Activated T-helper 17 cell treated with anti-CD3 and anti-CD28 coated beads, Interleukin-2, amount 50 U/mL, for 72 hours (primary cell): ENCODE measurements around the gene EMC9. TPM values are rescaled to one million over a fixed set of nuclear protein-coding genes. Genes with fewer than 3 reads are reported as not detected.

Source experiments
- ATAC-seq: fragments of 150-1000 bp; cut with Tn5 transposase; replicated peaks from 2 replicates; pipeline ENCODE4 v1.10.0; 2021; ENCODE audit warnings: mild to moderate bottlenecking, moderate library complexity
- H3K27ac Mint-ChIP-seq: one replicate; pipeline ENCODE4 v1.8.0; 2022; ENCODE audit warnings: mixed read lengths
- H3K27me3 Mint-ChIP-seq: one replicate; pipeline ENCODE4 v1.8.0; 2022; ENCODE audit warnings: mixed read lengths
- H3K36me3 Mint-ChIP-seq: one replicate; pipeline ENCODE4 v1.8.0; 2022; ENCODE audit warnings: low read depth, mild to moderate bottlenecking, mixed read lengths
- H3K4me1 Mint-ChIP-seq: one replicate; pipeline ENCODE4 v1.8.0; 2022; ENCODE audit warnings: mixed read lengths
- H3K4me3 Mint-ChIP-seq: one replicate; pipeline ENCODE4 v1.8.0; 2022; ENCODE audit warnings: mild to moderate bottlenecking, mixed read lengths
- H3K9me3 Mint-ChIP-seq: one replicate; pipeline ENCODE4 v1.8.0; 2022; ENCODE audit warnings: mixed read lengths
- total RNA-seq, 2 donors: library from RNA; stranded (reverse); gene quantifications; one replicate each; pipeline ENCODE4 v1.2.3, GENCODE V29; 2022

The EMC9 gene
- total RNA-seq, 2 donors from 2014 or later = 31.0 to 43.8 TPM

DNA sequence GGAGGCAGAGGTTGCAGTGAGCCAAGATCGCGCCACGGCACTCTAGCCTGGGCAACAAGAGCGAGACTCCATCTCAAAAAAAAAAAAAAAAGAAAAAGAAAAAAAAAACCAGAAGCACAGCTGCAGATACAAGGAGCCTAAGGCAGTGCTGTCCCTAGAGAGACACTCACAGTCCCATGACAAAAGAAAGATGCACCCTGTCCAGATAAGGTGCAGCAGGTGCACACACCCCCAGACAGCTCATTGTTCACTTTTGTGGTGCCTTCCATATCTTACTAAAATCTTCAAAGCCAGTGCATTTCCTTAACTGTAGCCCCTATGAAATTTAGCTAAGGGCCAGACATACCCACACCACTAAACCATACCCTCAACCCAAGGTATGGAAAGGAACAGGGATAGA, 19.0 kb downstream of the EMC9 start:
- no peak for ATAC-seq
- Mint-ChIP-seq H3K4me3 (no peak overlapping the region), H3K36me3 (peaks cover 70% of the 10 kb centered on the region), H3K4me1 (peaks cover 6% of the 10 kb centered on the region), H3K27me3 (no peaks in the 10 kb centered on the region), H3K9me3 (no peaks in the 10 kb centered on the region), H3K27ac (no peak overlapping the region)

GRCh38 chr14:24121210-24121609, 20.2 kb downstream of the EMC9 start:
- no peak overlapping the region for H3K27ac Mint-ChIP-seq
- no peak for ATAC-seq
- no peaks in the 10 kb centered on the region for H3K9me3 Mint-ChIP-seq
- no peak overlapping the region for H3K4me3 Mint-ChIP-seq
- H3K36me3 Mint-ChIP-seq = peaks cover 82% of the 10 kb centered on the region
- peaks cover 13% of the 10 kb centered on the region for H3K4me1 Mint-ChIP-seq
- H3K27me3 Mint-ChIP-seq = no peaks in the 10 kb centered on the region

- ATAC-seq = no peak
- H3K27ac Mint-ChIP-seq = peak overlapping the region; percentile 64
These were observed 21.7 kb downstream of the EMC9 start for GRCh38 chr14:24119691-24120090.

DNA sequence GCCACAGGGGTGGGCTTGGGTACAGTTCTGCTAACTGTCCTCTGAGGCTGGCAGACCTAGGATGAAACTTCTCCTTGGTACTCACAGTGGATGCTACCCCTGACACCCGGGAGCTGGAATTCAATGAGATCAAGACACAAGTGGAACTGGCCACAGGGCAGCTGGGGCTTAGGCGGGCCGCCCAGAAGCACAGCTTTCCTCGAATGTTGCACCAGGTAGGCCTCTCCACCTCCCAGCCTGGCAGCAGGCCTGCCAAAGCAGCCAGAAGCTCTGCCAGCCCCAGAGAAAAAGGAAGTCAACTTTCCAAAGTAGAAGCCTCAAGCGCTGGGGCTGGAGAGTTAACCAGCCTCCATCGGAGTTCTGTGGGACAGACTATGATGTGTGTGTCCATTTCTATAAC, 24.2 kb downstream of the EMC9 start:
- Mint-ChIP-seq H3K27ac (peak overlapping the region; percentile 98), H3K4me3 (no peak overlapping the region), H3K4me1 (peaks cover 24% of the 10 kb centered on the region), H3K9me3 (no peaks in the 10 kb centered on the region), H3K27me3 (no peaks in the 10 kb centered on the region), H3K36me3 (peaks cover 78% of the 10 kb centered on the region)
- ATAC-seq = no peak

More at GRCh38 chr14:24119691-24120090, 21.7 kb downstream of the EMC9 start:
- H3K4me3 Mint-ChIP-seq = no peak overlapping the region
- H3K4me1 Mint-ChIP-seq = peaks cover 24% of the 10 kb centered on the region
- peaks cover 97% of the 10 kb centered on the region for H3K36me3 Mint-ChIP-seq
- no peaks in the 10 kb centered on the region for H3K27me3 Mint-ChIP-seq
- no peaks in the 10 kb centered on the region for H3K9me3 Mint-ChIP-seq

- Mint-ChIP-seq H3K4me3 (peak overlapping the region; percentile 100), H3K36me3 (peaks cover 69% of the 10 kb centered on the region), H3K27me3 (no peaks in the 10 kb centered on the region), H3K27ac (peak overlapping the region; percentile 98), H3K9me3 (no peaks in the 10 kb centered on the region), H3K4me1 (peaks cover 24% of the 10 kb centered on the region)
- ATAC-seq = no peak
These were observed 25.1 kb downstream of the EMC9 start for GRCh38 chr14:24116128-24116814.

DNA sequence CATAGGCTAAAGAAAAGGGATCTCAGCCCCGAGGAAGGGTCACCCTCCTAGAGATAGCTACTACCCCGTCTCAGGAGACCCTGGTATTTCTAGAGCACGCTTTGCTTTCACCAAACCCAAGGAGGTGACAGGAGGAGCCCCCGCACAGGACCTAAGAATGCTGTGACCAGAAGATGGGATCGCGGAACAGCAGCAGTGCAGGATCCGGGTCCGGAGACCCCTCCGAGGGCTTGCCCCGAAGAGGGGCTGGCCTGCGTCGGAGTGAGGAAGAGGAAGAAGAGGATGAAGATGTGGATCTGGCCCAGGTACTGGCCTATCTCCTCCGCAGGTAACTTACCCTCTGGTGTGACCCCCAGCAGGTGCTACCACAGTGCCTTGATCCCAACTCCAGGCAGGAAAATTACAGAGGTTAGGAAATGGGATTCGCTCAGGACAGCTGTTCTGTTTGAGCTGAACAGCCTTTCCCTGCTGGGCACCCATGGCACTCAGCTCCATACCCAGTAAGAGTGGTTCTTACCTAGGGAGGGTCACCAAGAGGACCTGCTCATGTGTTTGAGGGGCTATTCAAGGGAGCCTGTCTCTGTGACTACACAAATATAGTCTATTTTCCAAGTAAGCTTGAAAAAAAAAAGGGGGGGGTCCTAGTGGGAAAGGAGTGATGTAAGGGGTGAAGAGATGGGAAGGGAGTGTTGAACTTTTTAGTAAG, 25.8 kb downstream of the EMC9 start:
- Mint-ChIP-seq H3K9me3 (no peaks in the 10 kb centered on the region), H3K36me3 (peaks cover 62% of the 10 kb centered on the region), H3K27me3 (no peaks in the 10 kb centered on the region), H3K27ac (peak overlapping the region; percentile 98), H3K4me3 (peak overlapping the region; percentile 100), H3K4me1 (peaks cover 24% of the 10 kb centered on the region)
- ATAC-seq = no peak

DNA sequence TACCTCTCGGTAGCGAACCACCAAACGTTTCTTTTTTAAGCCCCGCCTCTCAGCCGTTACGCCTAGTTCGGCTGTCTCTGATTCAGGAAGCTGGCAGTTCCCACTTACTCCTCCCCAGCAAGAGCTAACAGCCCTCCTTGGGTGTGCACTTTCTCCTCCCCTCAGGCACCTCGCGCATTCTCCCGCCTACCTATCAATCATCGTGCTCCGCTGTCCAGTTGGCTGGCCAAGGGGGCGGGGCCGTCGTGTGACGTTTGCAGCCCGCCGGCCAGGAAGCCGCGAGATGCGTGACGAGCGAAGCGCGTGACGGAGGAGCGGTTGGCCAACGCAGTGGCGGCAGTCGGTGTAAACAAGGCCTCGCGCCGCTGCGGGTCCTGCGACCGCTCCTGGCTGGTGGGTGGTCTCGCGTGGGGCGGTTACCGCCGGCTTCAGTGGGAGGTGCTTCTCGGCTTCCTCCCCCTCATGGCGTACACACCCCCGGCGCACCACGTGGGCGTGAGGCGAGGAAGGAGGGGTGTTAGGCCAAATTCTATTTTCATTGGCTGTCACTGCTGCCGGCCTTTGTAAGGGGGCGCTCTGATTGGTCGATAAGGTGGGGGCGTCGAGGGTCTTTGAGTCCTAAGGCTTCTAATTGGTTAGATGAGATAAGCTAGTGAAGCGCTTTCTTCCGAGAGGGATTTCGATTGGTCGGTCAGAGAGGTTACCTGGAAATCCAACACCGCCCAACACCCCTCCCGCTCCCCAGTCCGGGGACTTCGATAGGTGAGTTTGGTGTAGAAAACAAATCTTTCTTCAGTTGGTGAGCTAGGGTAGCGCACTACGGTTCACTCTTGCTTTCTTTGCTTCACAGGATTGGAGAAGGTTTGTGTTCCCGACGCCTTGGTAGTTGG, 26.6 kb downstream of the EMC9 start, which contains the start of the genes DCAF11 and NRL:
Gene DCAF11, plus strand, starts transcription at position 246 of the 890 bp plus-strand sequence. CDS start 818 bp downstream, outside the sequence.
Gene NRL, minus strand, starts transcription at position 418 of the 890 bp plus-strand sequence. CDS start 32,101 bp downstream, outside the sequence.
- H3K27me3 Mint-ChIP-seq = no peaks in the 10 kb centered on the region

GRCh38 chr14:24113801-24114531, 27.4 kb downstream of the EMC9 start:
- peak overlapping the region; percentile 100 for H3K4me3 Mint-ChIP-seq
- no peaks in the 10 kb centered on the region for H3K9me3 Mint-ChIP-seq
- ATAC-seq = peak; percentile 53
- peaks cover 24% of the 10 kb centered on the region for H3K4me1 Mint-ChIP-seq
- H3K27ac Mint-ChIP-seq = peak overlapping the region; percentile 98
- H3K36me3 Mint-ChIP-seq = peaks cover 46% of the 10 kb centered on the region
- no peaks in the 10 kb centered on the region for H3K27me3 Mint-ChIP-seq

More for the DNA sequence above, 26.6 kb downstream of the EMC9 start, which contains the start of the genes DCAF11 and NRL:
- H3K9me3 Mint-ChIP-seq = no peaks in the 10 kb centered on the region
- H3K27ac Mint-ChIP-seq = peak within 1 kb of the TSS; percentile 98
- ATAC-seq = peak; percentile 90
- peaks cover 24% of the 10 kb centered on the region for H3K4me1 Mint-ChIP-seq
- H3K36me3 Mint-ChIP-seq = peaks cover 54% of the 10 kb centered on the region
- H3K4me3 Mint-ChIP-seq = peak within 1 kb of the TSS; percentile 100

DNA sequence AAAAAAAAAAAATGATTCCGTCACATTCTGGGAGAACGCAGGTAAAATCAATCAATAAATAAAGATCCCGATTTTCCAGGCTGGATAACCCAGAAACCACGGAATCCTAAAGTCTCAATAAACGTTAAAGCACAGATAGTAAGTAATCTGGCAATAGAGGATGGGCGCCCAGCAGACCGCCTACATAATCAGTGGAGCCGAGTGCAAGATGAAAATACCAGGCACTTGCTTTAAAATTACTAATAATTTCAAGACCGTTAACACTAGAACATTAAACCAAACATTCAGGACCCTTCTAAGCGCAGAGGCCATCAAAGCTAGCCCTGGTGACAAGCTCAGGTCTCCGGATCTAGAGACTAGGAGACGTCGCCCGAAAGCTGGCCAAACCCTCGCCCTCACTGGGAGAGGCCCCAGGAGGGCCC, 28.0 kb downstream of the EMC9 start:
- ATAC-seq = no peak
- Mint-ChIP-seq H3K27ac (peak overlapping the region; percentile 98), H3K36me3 (peaks cover 40% of the 10 kb centered on the region), H3K4me1 (peaks cover 20% of the 10 kb centered on the region), H3K4me3 (peak overlapping the region; percentile 100), H3K9me3 (no peaks in the 10 kb centered on the region), H3K27me3 (no peaks in the 10 kb centered on the region)

- Mint-ChIP-seq H3K4me1 (peaks cover 4% of the 10 kb centered on the region), H3K9me3 (no peaks in the 10 kb centered on the region), H3K4me3 (no peak overlapping the region), H3K27me3 (no peaks in the 10 kb centered on the region), H3K36me3 (peaks cover 11% of the 10 kb centered on the region), H3K27ac (no peak overlapping the region)
- no peak for ATAC-seq
These were observed 30.9 kb downstream of the EMC9 start for GRCh38 chr14:24110523-24110922.

- Mint-ChIP-seq H3K9me3 (no peaks in the 10 kb centered on the region), H3K27ac (no peak overlapping the region), H3K36me3 (peaks cover 7% of the 10 kb centered on the region), H3K27me3 (no peaks in the 10 kb centered on the region), H3K4me1 (no peaks in the 10 kb centered on the region), H3K4me3 (no peak overlapping the region)
- no peak for ATAC-seq
These were observed 31.3 kb downstream of the EMC9 start for GRCh38 chr14:24110060-24110459.

GRCh38 chr14:24108336-24108874, 33.0 kb downstream of the EMC9 start:
- no peaks in the 10 kb centered on the region for H3K9me3 Mint-ChIP-seq
- peak overlapping the region; percentile 75 for H3K4me3 Mint-ChIP-seq
- H3K27ac Mint-ChIP-seq = peak overlapping the region; percentile 93
- H3K36me3 Mint-ChIP-seq = peaks cover 15% of the 10 kb centered on the region
- no peaks in the 10 kb centered on the region for H3K27me3 Mint-ChIP-seq
- H3K4me1 Mint-ChIP-seq = no peaks in the 10 kb centered on the region
- ATAC-seq = no peak

GRCh38 chr14:24106672-24107271, 34.6 kb downstream of the EMC9 start:
- H3K36me3 Mint-ChIP-seq = peaks cover 27% of the 10 kb centered on the region

More at GRCh38 chr14:24106672-24107271, 34.6 kb downstream of the EMC9 start:
- no peak for ATAC-seq
- no peak overlapping the region for H3K27ac Mint-ChIP-seq
- no peak overlapping the region for H3K4me3 Mint-ChIP-seq
- H3K4me1 Mint-ChIP-seq = no peaks in the 10 kb centered on the region
- no peaks in the 10 kb centered on the region for H3K9me3 Mint-ChIP-seq
- H3K27me3 Mint-ChIP-seq = no peaks in the 10 kb centered on the region
